GM18502 (cell line): ENCODE results near the gene PTRH1.
A peak's percentile ranks its signal among the peaks of the same experiment; 100 is the strongest.
"Not testable (repeated sequence)": the region's sequence is repeated elsewhere in the genome, so short reads cannot be mapped to it uniquely, and the experiment has no call there.

Experiments used
- ATAC-seq: cut with Tn5 transposase; IDR thresholded peaks from one replicate; pipeline ENCODE4 v1.9.1; 2021; ENCODE audit warnings: mild to moderate bottlenecking; ENCODE audit not compliant: unreplicated experiment, poor library complexity

PTRH1 gene

GRCh38 chr9:127715470-127716337 lies at the start of gene PTRH1, which contains the start of gene TTC16:
Gene PTRH1, minus strand, starts transcription at chr9:127715663. Its CDS starts 24 bp downstream, at chr9:127715639.
Gene TTC16, plus strand, starts transcription at chr9:127716079. Its CDS starts 67 bp downstream, at chr9:127716146.
- peak; percentile 94 for ATAC-seq

- ATAC-seq = no peak
Observed at GRCh38 chr9:127763918-127764384, 48.5 kb upstream of the PTRH1 start.

- ATAC-seq = no peak
Observed at GRCh38 chr9:127762111-127762676, 46.7 kb upstream of the PTRH1 start.

GRCh38 chr9:127761491-127761956 lies 46.1 kb upstream of the PTRH1 start:
- no peak for ATAC-seq

GRCh38 chr9:127761061-127761460 lies 45.6 kb upstream of the PTRH1 start:
- ATAC-seq = no peak

GRCh38 chr9:127758843-127759242 lies 43.4 kb upstream of the PTRH1 start:
- ATAC-seq = no peak

GRCh38 chr9:127756776-127757175 lies 41.3 kb upstream of the PTRH1 start:
- not testable (repeated sequence) for ATAC-seq

GRCh38 chr9:127756233-127756632 lies 40.8 kb upstream of the PTRH1 start:
- no peak for ATAC-seq

- no peak for ATAC-seq
Observed at GRCh38 chr9:127755061-127756060, 39.9 kb upstream of the PTRH1 start.

GRCh38 chr9:127754099-127755060 lies 38.9 kb upstream of the PTRH1 start:
- no peak for ATAC-seq

- no peak for ATAC-seq
Observed at GRCh38 chr9:127753622-127754021, 38.2 kb upstream of the PTRH1 start.

GRCh38 chr9:127753148-127753547 lies 37.7 kb upstream of the PTRH1 start:
- ATAC-seq = no peak

- ATAC-seq = no peak
Observed at GRCh38 chr9:127751269-127752054, 36.0 kb upstream of the PTRH1 start.

- no peak for ATAC-seq
Observed at GRCh38 chr9:127749090-127749787, 33.8 kb upstream of the PTRH1 start.

- ATAC-seq = no peak
Observed at GRCh38 chr9:127746959-127747569, 31.6 kb upstream of the PTRH1 start.

GRCh38 chr9:127744398-127745110 lies 29.1 kb upstream of the PTRH1 start:
- no peak for ATAC-seq
